Measurements from ENCODE around the gene C2.
"Not testable (repeated sequence)": the region's sequence is repeated elsewhere in the genome, so short reads cannot be mapped to it uniquely, and the experiment has no call there.

Gene C2

DNA sequence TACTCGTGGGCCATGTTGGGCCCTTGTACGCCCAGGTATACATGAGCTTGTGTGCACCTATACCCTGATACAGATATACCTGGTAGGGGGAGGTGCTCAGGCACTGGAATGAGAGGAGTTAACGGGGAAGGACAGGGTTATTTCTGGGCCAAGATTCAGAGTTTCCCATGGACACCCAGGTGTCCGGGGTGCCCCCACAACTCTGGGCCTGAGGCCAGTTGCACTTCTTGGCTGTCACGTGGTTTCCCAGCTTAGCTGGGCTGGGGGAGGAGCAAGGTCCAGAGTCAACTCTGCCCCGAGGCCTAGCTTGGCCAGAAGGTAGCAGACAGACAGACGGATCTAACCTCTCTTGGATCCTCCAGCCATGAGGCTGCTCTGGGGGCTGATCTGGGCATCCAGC lies 54.2 kb downstream of the C2 start, which contains the start of gene C4A:
C4A (plus strand) TSS at position 314 of the 400 bp plus-strand sequence; CDS start at position 365, 51 bp downstream.
- DNase-seq: not testable (repeated sequence)

DNA sequence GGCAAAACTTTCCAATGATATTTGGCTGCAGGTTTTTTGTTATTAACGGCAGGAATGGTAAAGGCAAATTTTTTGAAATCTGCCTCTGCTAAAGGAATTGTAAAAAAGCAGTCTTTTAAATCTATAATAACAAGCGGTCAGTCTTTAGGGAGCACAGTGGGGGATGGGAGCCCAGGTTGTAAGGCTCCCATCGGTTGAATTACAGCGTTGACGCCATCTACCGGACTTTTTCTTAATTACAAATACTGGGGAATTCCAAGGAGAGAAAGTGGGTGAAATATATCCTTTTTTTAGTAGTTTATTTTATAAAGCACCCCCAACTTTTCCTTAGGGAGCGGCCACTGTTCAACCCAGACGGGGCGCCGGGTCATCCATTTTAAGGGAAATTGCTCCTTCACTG lies 61.8 kb downstream of the C2 start:
- not testable (repeated sequence) for DNase-seq

GRCh38 chr6:31994421-31994820 lies 66.9 kb downstream of the C2 start:
- not testable (repeated sequence) for DNase-seq
